CD4-positive, alpha-beta memory T cell (primary cell): ENCODE measurements around the gene PRKD1. TPM values are rescaled to one million over a fixed set of nuclear protein-coding genes. Genes with fewer than 3 reads are reported as not detected.

Experiments used
- CTCF ChIA-PET: fragments of 350-600 bp; sonication (Branson Sonifier 250); formaldehyde crosslinking; loops from one replicate; lab custom pipeline; 2021; ENCODE audit warnings: inconsistent platforms; ENCODE audit not compliant: partially characterized antibody; lab: Charles Lee
- POLR2A ChIA-PET: fragments of 350-600 bp; sonication (Branson Sonifier 250); formaldehyde crosslinking; loops from one replicate; lab custom pipeline; 2021; ENCODE audit not compliant: partially characterized antibody; lab: Charles Lee
- DNase-seq, 5 donors: peaks; one replicate each; pipeline versions ENCODE4 v3.0.0 to v3.0.0-alpha.2; 2020 to 2022; ENCODE audit warnings: mixed read lengths in 1 of 5
- H3K27ac ChIP-seq: one replicate; pipeline ENCODE4 v1.7.0; 2013; ENCODE audit warnings: low read depth, low read length
- H3K27me3 ChIP-seq: 2 replicates; pipeline ENCODE4 v1.7.0; 2013; ENCODE audit warnings: mild to moderate bottlenecking, low read length, moderate library complexity; ENCODE audit not compliant: insufficient read depth
- H3K36me3 ChIP-seq: 2 replicates; pipeline ENCODE4 v1.7.0; 2013; ENCODE audit warnings: mild to moderate bottlenecking, low read length, moderate library complexity; ENCODE audit not compliant: insufficient read depth
- H3K4me1 ChIP-seq: 2 replicates; pipeline ENCODE4 v1.7.0; 2013; ENCODE audit warnings: mild to moderate bottlenecking, low read length, moderate library complexity; ENCODE audit not compliant: insufficient read depth
- H3K4me3 ChIP-seq, 2 donors: one replicate each; pipeline ENCODE4 v1.7.0; 2013; ENCODE audit warnings: low read length in 2 of 2, mild to moderate bottlenecking in 1 of 2
- H3K9me3 ChIP-seq, 2 donors: one replicate each; pipeline ENCODE4 v1.7.0; 2013; ENCODE audit warnings: low read length in 2 of 2, control low read depth in 1 of 2; ENCODE audit not compliant: control insufficient read depth in 1 of 2
- H3K27ac Mint-ChIP-seq, 7 donors: one replicate each; pipeline ENCODE4 v1.8.0; 2020 to 2021; ENCODE audit warnings: mixed read lengths in 7 of 7, mild to moderate bottlenecking in 6 of 7, inconsistent platforms in 3 of 7, moderate library complexity in 3 of 7
- H3K27me3 Mint-ChIP-seq, 2 donors: one replicate each; pipeline ENCODE4 v1.8.0; 2020 to 2021; ENCODE audit warnings: mixed read lengths in 2 of 2
- H3K36me3 Mint-ChIP-seq, 2 donors: one replicate each; pipeline ENCODE4 v1.8.0; 2020 to 2021; ENCODE audit warnings: mixed read lengths in 2 of 2, inconsistent platforms in 1 of 2, mild to moderate bottlenecking in 1 of 2
- H3K4me1 Mint-ChIP-seq, 4 donors: one replicate each; pipeline ENCODE4 v1.8.0; 2020 to 2021; ENCODE audit warnings: mixed read lengths in 4 of 4, mild to moderate bottlenecking in 1 of 4
- H3K4me3 Mint-ChIP-seq, 8 donors: one replicate each; pipeline ENCODE4 v1.8.0; 2020 to 2021; ENCODE audit warnings: mixed read lengths in 8 of 8, mild to moderate bottlenecking in 7 of 8, moderate library complexity in 6 of 8, inconsistent platforms in 3 of 8
- H3K9me3 Mint-ChIP-seq, 8 donors: one replicate each; pipeline ENCODE4 v1.8.0; 2020 to 2021; ENCODE audit warnings: mixed read lengths in 8 of 8, mild to moderate bottlenecking in 5 of 8, inconsistent platforms in 3 of 8, moderate library complexity in 1 of 8
- intact Hi-C: fragments of 100-400 bp; cut with micrococcal nuclease; formaldehyde crosslinking; loops from one replicate; pipeline ENCODE4 v1.15.1; 2023
- polyA plus RNA-seq, 2 donors: library from polyadenylated mRNA; unstranded; fragments of 300-500 nt; fragmentation: Illumina TruSeq; gene quantifications; one replicate each; pipeline ENCODE4 v1.2.3, GENCODE V29; 2021
- total RNA-seq, 2 experiments: library from RNA; stranded (reverse); gene quantifications; one replicate each; pipeline ENCODE4 v1.2.3, GENCODE V29; 2021

Gene PRKD1
- total and polyA plus RNA-seq, 4 experiments from 2014 or later, result not detected

- POLR2A ChIA-PET, result no interaction called here
- intact Hi-C loops, result no loop called here
- CTCF ChIA-PET, result no interaction called here
Observed at GRCh38 chr14:29799464-29800095, 128.1 kb downstream of the PRKD1 start.

GRCh38 chr14:29798811-29799210 lies 128.8 kb downstream of the PRKD1 start:
- H3K9me3 Mint-ChIP-seq, result peaks cover 0 to 11% (median 3%) of the 10 kb centered on the region in 8 donors
- H3K9me3 ChIP-seq, result no peaks in the 10 kb centered on the region
- H3K27ac ChIP-seq, result no peak overlapping the region
- intact Hi-C loops, result no loop called here
- ChIA-PET CTCF (interaction anchor here (0.9 kb wide), 1 partner anchor 10 kb away, joined by 3 read pairs; no protein-coding TSS in a partner anchor), POLR2A (no interaction called here)
- no peaks in the 10 kb centered on the region for H3K4me1 Mint-ChIP-seq
- no peak overlapping the region for H3K27ac Mint-ChIP-seq
- H3K36me3 Mint-ChIP-seq, result no peaks in the 10 kb centered on the region
- no peaks in the 10 kb centered on the region for H3K27me3 ChIP-seq
- H3K4me1 ChIP-seq, result no peaks in the 10 kb centered on the region
- no peaks in the 10 kb centered on the region for H3K27me3 Mint-ChIP-seq
- no peaks in the 10 kb centered on the region for H3K36me3 ChIP-seq
- no peak for DNase-seq
- H3K4me3 Mint-ChIP-seq, result no peak overlapping the region
- no peak overlapping the region for H3K4me3 ChIP-seq

More at GRCh38 chr14:29799464-29800095, 128.1 kb downstream of the PRKD1 start:
- H3K27me3 ChIP-seq, result no peaks in the 10 kb centered on the region
- H3K4me1 ChIP-seq, result no peaks in the 10 kb centered on the region
- Mint-ChIP-seq H3K27ac (no peak overlapping the region), H3K4me3 (no peak overlapping the region), H3K27me3 (no peaks in the 10 kb centered on the region), H3K9me3 (peaks cover 0 to 11% (median 3%) of the 10 kb centered on the region in 8 donors), H3K36me3 (no peaks in the 10 kb centered on the region), H3K4me1 (no peaks in the 10 kb centered on the region)
- H3K4me3 ChIP-seq, result no peak overlapping the region
- H3K9me3 ChIP-seq, result no peaks in the 10 kb centered on the region
- no peaks in the 10 kb centered on the region for H3K36me3 ChIP-seq
- H3K27ac ChIP-seq, result no peak overlapping the region
- no peak for DNase-seq

GRCh38 chr14:29798108-29798663 lies 129.5 kb downstream of the PRKD1 start:
- ChIA-PET POLR2A (no interaction called here), CTCF (interaction anchor here (0.9 kb wide), 1 partner anchor 11 kb away, joined by 3 read pairs; no protein-coding TSS in a partner anchor)
- no peak overlapping the region for H3K4me3 ChIP-seq
- Mint-ChIP-seq H3K4me1 (no peaks in the 10 kb centered on the region), H3K9me3 (peaks cover 0 to 11% (median 3%) of the 10 kb centered on the region in 8 donors), H3K36me3 (no peaks in the 10 kb centered on the region), H3K27me3 (no peaks in the 10 kb centered on the region), H3K4me3 (no peak overlapping the region), H3K27ac (no peak overlapping the region)
- intact Hi-C loops, result no loop called here
- H3K27ac ChIP-seq, result no peak overlapping the region
- no peaks in the 10 kb centered on the region for H3K27me3 ChIP-seq
- H3K9me3 ChIP-seq, result no peaks in the 10 kb centered on the region
- no peaks in the 10 kb centered on the region for H3K4me1 ChIP-seq
- DNase-seq, result no peak
- no peaks in the 10 kb centered on the region for H3K36me3 ChIP-seq

GRCh38 chr14:29796853-29797252 lies 130.8 kb downstream of the PRKD1 start:
- Histone ChIP-seq H3K4me3 (no peak overlapping the region), H3K4me1 (no peaks in the 10 kb centered on the region), H3K27ac (no peak overlapping the region), H3K9me3 (no peaks in the 10 kb centered on the region), H3K27me3 (no peaks in the 10 kb centered on the region), H3K36me3 (no peaks in the 10 kb centered on the region)
- no peaks in the 10 kb centered on the region for H3K36me3 Mint-ChIP-seq
- H3K4me3 Mint-ChIP-seq, result no peak overlapping the region
- no peak overlapping the region for H3K27ac Mint-ChIP-seq
- H3K9me3 Mint-ChIP-seq, result peaks cover 0 to 7% (median 3%) of the 10 kb centered on the region in 8 donors
- no peaks in the 10 kb centered on the region for H3K27me3 Mint-ChIP-seq
- DNase-seq, result no peak
- CTCF ChIA-PET, result no interaction called here
- POLR2A ChIA-PET, result no interaction called here
- no peaks in the 10 kb centered on the region for H3K4me1 Mint-ChIP-seq
- intact Hi-C loops, result no loop called here

- peaks cover 0 to 11% (median 3%) of the 10 kb centered on the region in 8 donors for H3K9me3 Mint-ChIP-seq
- ChIA-PET POLR2A (no interaction called here), CTCF (no interaction called here)
- Histone ChIP-seq H3K4me1 (no peaks in the 10 kb centered on the region), H3K9me3 (no peaks in the 10 kb centered on the region), H3K4me3 (no peak overlapping the region), H3K36me3 (no peaks in the 10 kb centered on the region), H3K27ac (no peak overlapping the region), H3K27me3 (no peaks in the 10 kb centered on the region)
- DNase-seq, result no peak
- no peak overlapping the region for H3K27ac Mint-ChIP-seq
- no peaks in the 10 kb centered on the region for H3K27me3 Mint-ChIP-seq
- no peak overlapping the region for H3K4me3 Mint-ChIP-seq
- intact Hi-C loops, result no loop called here
- no peaks in the 10 kb centered on the region for H3K36me3 Mint-ChIP-seq
- H3K4me1 Mint-ChIP-seq, result no peaks in the 10 kb centered on the region
Observed at GRCh38 chr14:29789475-29789874, 138.2 kb downstream of the PRKD1 start.

GRCh38 chr14:29788093-29788492 lies 139.6 kb downstream of the PRKD1 start:
- H3K4me3 Mint-ChIP-seq, result no peak overlapping the region
- CTCF ChIA-PET, result no interaction called here

GRCh38 chr14:29783556-29783955 lies 144.1 kb downstream of the PRKD1 start:
- Mint-ChIP-seq H3K4me3 (no peak overlapping the region), H3K9me3 (peaks cover 0 to 10% (median 8%) of the 10 kb centered on the region in 8 donors), H3K27ac (no peak overlapping the region), H3K4me1 (no peaks in the 10 kb centered on the region), H3K27me3 (no peaks in the 10 kb centered on the region), H3K36me3 (no peaks in the 10 kb centered on the region)
- Histone ChIP-seq H3K27me3 (no peaks in the 10 kb centered on the region), H3K4me3 (no peak overlapping the region), H3K4me1 (no peaks in the 10 kb centered on the region), H3K9me3 (no peaks in the 10 kb centered on the region), H3K27ac (no peak overlapping the region), H3K36me3 (no peaks in the 10 kb centered on the region)
- ChIA-PET CTCF (no interaction called here), POLR2A (no interaction called here)
- intact Hi-C loops, result no loop called here
- no peak for DNase-seq

More at GRCh38 chr14:29788093-29788492, 139.6 kb downstream of the PRKD1 start:
- Mint-ChIP-seq H3K27ac (no peak overlapping the region), H3K36me3 (no peaks in the 10 kb centered on the region), H3K4me1 (no peaks in the 10 kb centered on the region), H3K9me3 (peaks cover 0 to 13% (median 5%) of the 10 kb centered on the region in 8 donors), H3K27me3 (no peaks in the 10 kb centered on the region)
- no peaks in the 10 kb centered on the region for H3K9me3 ChIP-seq
- no peak overlapping the region for H3K4me3 ChIP-seq
- POLR2A ChIA-PET, result no interaction called here
- intact Hi-C loops, result no loop called here
- H3K27ac ChIP-seq, result no peak overlapping the region
- no peaks in the 10 kb centered on the region for H3K4me1 ChIP-seq
- no peaks in the 10 kb centered on the region for H3K27me3 ChIP-seq
- DNase-seq, result no peak
- no peaks in the 10 kb centered on the region for H3K36me3 ChIP-seq
